K562 (cell line): Measurements from ENCODE around the gene TENT4A. TPM values are rescaled to one million over a fixed set of nuclear protein-coding genes. Genes with fewer than 3 reads are reported as not detected.

Experiments
- ATAC-seq: fragments of 200-7000 bp; cut with Tn5 transposase; 3 replicates; pipeline ENCODE4 v1.9.1; 2020; ENCODE audit warnings: moderate library complexity
- BruUV-seq: library from RNA; stranded (reverse); fragments of 400-500 nt; replicated peaks from 2 replicates; lab custom pipeline; 2021; lab: Mats Ljungman, UMichigan
- CTCF ChIA-PET: fragments of 300-600 bp; formaldehyde crosslinking; extraction: SDS; loops from one replicate; lab custom pipeline; 2021; ENCODE audit warnings: low intra/inter-chr PET ratio; lab: Yijun Ruan, JAX
- POLR2A ChIA-PET: fragments of 300-600, 350-650 bp; sonication (Branson Sonifier 250); formaldehyde crosslinking; extraction: SDS; loops from one replicate; lab custom pipeline; 2021; ENCODE audit warnings: antibody characterized with exemption, inconsistent platforms; lab: Yijun Ruan, JAX
- DNase-seq, 4 experiments: peaks; one replicate each; pipeline versions ENCODE4 v3.0.0 to v3.0.0-alpha.2; 2011 to 2018; ENCODE audit warnings: low spot score in 3 of 4, mixed read lengths in 3 of 4; ENCODE audit errors: extremely low read depth in 1 of 4
- FAIRE-seq: peaks from 2 replicates; lab custom pipeline; 2011; peaks lifted over from hg19 to GRCh38; lab: Jason Lieb, UNC
- H2AFZ ChIP-seq: 2 replicates; pipeline ENCODE4 v1.6.0; 2011; ENCODE audit warnings: low read depth, low read length, control low read depth, inconsistent platforms
- H3K27ac ChIP-seq: fragments of 200-600 bp; 3 replicates; pipeline ENCODE4 v1.8.0; 2011; ENCODE audit warnings: low read depth, mild to moderate bottlenecking, control low read depth, inconsistent platforms, low read length, moderate library complexity, mixed read lengths; ENCODE audit errors: extremely low read depth
- H3K27me3 ChIP-seq, 2 experiments: fragments of 300-600 bp in 1 of 2; 2 replicates in 1 of 2; 3 replicates in 1 of 2; pipeline versions ENCODE4 v1.6.0 to v1.8.0; 2011; ENCODE audit warnings: inconsistent platforms in 2 of 2, low read length in 2 of 2, mild to moderate bottlenecking in 1 of 2, mixed read lengths in 1 of 2, moderate library complexity in 1 of 2; ENCODE audit not compliant: control insufficient read depth in 2 of 2, insufficient read depth in 2 of 2
- H3K36me3 ChIP-seq: fragments of 300-600 bp; 3 replicates; pipeline ENCODE4 v1.8.0; 2011; ENCODE audit warnings: mild to moderate bottlenecking, low read length, inconsistent platforms; ENCODE audit not compliant: control insufficient read depth, insufficient read depth
- H3K4me1 ChIP-seq, 2 experiments: fragments of 200-600 bp in 1 of 2; replicated peaks in 1 of 2; 2 replicates in 1 of 2; 3 replicates in 1 of 2; pipeline versions ENCODE4 v1.5.1 to v1.8.0; 2011; ENCODE audit warnings: inconsistent platforms in 2 of 2, low read length in 2 of 2, mild to moderate bottlenecking in 1 of 2, mixed read lengths in 1 of 2, moderate library complexity in 1 of 2; ENCODE audit not compliant: control insufficient read depth in 2 of 2, insufficient read depth in 2 of 2
- H3K4me2 ChIP-seq: 2 replicates; pipeline ENCODE4 v1.6.1; 2011; ENCODE audit warnings: low read length, control low read depth, inconsistent platforms, mixed read lengths; ENCODE audit not compliant: insufficient read depth
- H3K4me3 ChIP-seq: fragments of 200-600 bp; sonication (generic), shearing (Covaris generic); 2 replicates; pipeline ENCODE4 v1.5.1; 2016; ENCODE audit warnings: control low read depth, inconsistent platforms
- H3K79me2 ChIP-seq: fragments of 200-600 bp; 3 replicates; pipeline ENCODE4 v1.8.0; 2011; ENCODE audit warnings: low read length, inconsistent platforms; ENCODE audit not compliant: control insufficient read depth, insufficient read depth
- H3K9ac ChIP-seq, 2 experiments: 2 replicates each; pipeline versions ENCODE4 v1.6.0 to v1.6.1; 2011; ENCODE audit warnings: low read depth in 2 of 2, low read length in 2 of 2, control low read depth in 1 of 2, inconsistent platforms in 1 of 2, mild to moderate bottlenecking in 1 of 2, mixed read lengths in 1 of 2; ENCODE audit not compliant: insufficient read depth in 1 of 2
- H3K9me1 ChIP-seq: one replicate; pipeline ENCODE4 v1.6.0; 2011; ENCODE audit warnings: inconsistent platforms, mild to moderate bottlenecking, low read length, moderate library complexity; ENCODE audit not compliant: control insufficient read depth, insufficient read depth
- H3K9me3 ChIP-seq: replicated peaks from 2 replicates; pipeline ENCODE4 v1.5.1; 2011; ENCODE audit warnings: low read depth, low read length, inconsistent platforms; ENCODE audit not compliant: control insufficient read depth, insufficient read depth
- H4K20me1 ChIP-seq: replicated peaks from 2 replicates; pipeline ENCODE4 v1.6.1; 2011; ENCODE audit warnings: low read length, inconsistent platforms, mixed read lengths; ENCODE audit not compliant: control insufficient read depth, insufficient read depth
- CREB1 ChIP-seq, 2 experiments: sonication (generic) in 1 of 2; formaldehyde crosslinking in 1 of 2; IDR thresholded peaks; 2 replicates each; pipeline versions ENCODE4 v1.6.1 to v1.8.0; 2012 to 2022; ENCODE audit warnings: inconsistent platforms in 1 of 2, mild to moderate bottlenecking in 1 of 2, missing genetic modification reagents in 1 of 2, moderate library complexity in 1 of 2
- CREB3 ChIP-seq: fragments of 450-650 bp; conservative IDR thresholded peaks from 2 replicates; pipeline ENCODE4 v1.6.1; 2016; ENCODE audit warnings: missing genetic modification characterization, low read depth, mild to moderate bottlenecking, missing compliant biosample characterization, moderate library complexity
- EP400 ChIP-seq: fragments of 450-650 bp; IDR thresholded peaks from 2 replicates; pipeline ENCODE4 v1.6.1; 2017; ENCODE audit warnings: antibody characterized with exemption, mild to moderate bottlenecking, moderate library complexity
- ETV6 ChIP-seq, 3 experiments: fragments of 150-350 bp in 1 of 3; sonication (generic) in 1 of 3; formaldehyde crosslinking in 1 of 3; IDR thresholded peaks; 2 replicates each; pipeline versions ENCODE4 v1.6.1 to v1.8.0; 2014 to 2022; ENCODE audit warnings: borderline replicate concordance in 2 of 3, low read depth in 2 of 3, antibody characterized with exemption in 1 of 3, low read length in 1 of 3, mild to moderate bottlenecking in 1 of 3, missing genetic modification reagents in 1 of 3
- PHF8 ChIP-seq: fragments of 200-600 bp; sonication (generic); IDR thresholded peaks from 2 replicates; pipeline ENCODE4 v1.6.1; 2012; ENCODE audit warnings: mixed run types, mild to moderate bottlenecking, inconsistent platforms, low read length, moderate library complexity, borderline replicate concordance
- WGBS: fragments of 100-300 bp; shearing (Covaris generic); methylation state at CpG from one replicate; pipeline ENCODE4 v1.1.6; 2016; ENCODE audit warnings: low coverage, mixed read lengths; ENCODE audit not compliant: insufficient coverage; ENCODE audit errors: missing lambda C conversion rate; 5-methylcytosine and 5-hydroxymethylcytosine counted together
- in situ Hi-C: fragments of 300-500 bp; cut with MboI; formaldehyde crosslinking; loops from 4 replicates; pipeline ENCODE4 v1.15.0; 2018; ENCODE audit warnings: inconsistent platforms, mixed read lengths
- intact Hi-C: fragments of 100-400 bp; cut with micrococcal nuclease; formaldehyde crosslinking; loops from 2 replicates; pipeline ENCODE4 v1.14.2; 2022
- polyA plus RNA-seq, 8 experiments: library from polyadenylated mRNA; depleted of rRNA in 4 of 8; stranded (reverse) in 5 of 8; unstranded in 3 of 8; fragments of >200 nt; fragmentation: Nextera tagmentation in 2 of 8; fragmentation: Illumina TruSeq in 1 of 8; extraction: Ambion mirVana in 2 of 8; extraction: Trizol in 1 of 8; gene quantifications; 2 replicates each; pipeline versions ENCODE4 v1.2.1 to v1.2.3, GENCODE V29; 2011 to 2014; ENCODE audit warnings: inconsistent platforms in 1 of 8, missing spikeins in 1 of 8
- total RNA-seq, 7 experiments: library from RNA; depleted of rRNA in 6 of 7; stranded (reverse); fragments of >200 nt in 6 of 7; fragmentation: Illumina TruSeq in 2 of 7; extraction: Trizol in 2 of 7; gene quantifications; 2 replicates each; pipeline versions ENCODE4 v1.2.1 to v1.2.3, GENCODE V29; 2011 to 2021; ENCODE audit warnings: low replicate concordance in 1 of 7

Gene TENT4A
- total and polyA plus RNA-seq, 9 of the 15 experiments (the other 6 are each of a cell fraction or from before 2014, with no cell fraction given): 1.3 to 27.3 (median 13.0) TPM

- no peak for FAIRE-seq
- WGBS: 87% methylated on average over 17 of the region's 17 CpGs
- CTCF ChIA-PET: no interaction called here
- no peak for DNase-seq
- H3K36me3 ChIP-seq: peaks cover 71% of the 10 kb centered on the region; the same call in 2 of the 3 replicates
- in situ Hi-C loops: loop anchor here (25.0 kb wide), 1 partner anchor 1241 kb away; no protein-coding TSS in a partner anchor
- no peak overlapping the region for H3K4me3 ChIP-seq
- H2AFZ ChIP-seq: no peak overlapping the region
- no peak overlapping the region for H3K4me2 ChIP-seq
- no peaks in the 10 kb centered on the region for H3K9me3 ChIP-seq
- no peak for TF ChIP-seq EP400
- no peak for TF ChIP-seq ETV6 (IDR thresholded peaks at IDR 0.05; ENCODE audit: borderline replicate concordance in 1 of 2, low read depth in 2 of 2, low read length in 1 of 2)
- TF ChIP-seq ETV6 (CRISPR knock-in tag; IDR thresholded peaks at IDR 0.05; ENCODE audit: borderline replicate concordance): no peak
- no peak for TF ChIP-seq PHF8
- TF ChIP-seq CREB1 (IDR thresholded peaks at IDR 0.05): no peak
- TF ChIP-seq CREB1 (CRISPR knock-in tag; IDR thresholded peaks at IDR 0.05): no peak
- no peak for TF ChIP-seq CREB3 (tag)
- H4K20me1 ChIP-seq: peaks cover 71% of the 10 kb centered on the region
- H3K79me2 ChIP-seq: peaks cover 97% of the 10 kb centered on the region
- no TSS peak for BruUV-seq
- no peaks in the 10 kb centered on the region for H3K27me3 ChIP-seq
- H3K9me1 ChIP-seq: peaks cover 11% of the 10 kb centered on the region
- ATAC-seq: peak; percentile 17; the same call in 2 of the 3 replicates
- H3K4me1 ChIP-seq: peaks cover 6 to 24% of the 10 kb centered on the region in 2 experiments; a peak in 4 of 5 replicates
- peak overlapping the region in 1 of 2 experiments; percentile 43; a peak in 1 of 4 replicates for H3K9ac ChIP-seq
- intact Hi-C loops: no loop called here
- POLR2A ChIA-PET: interaction anchor here (0.7 to 3.6 kb wide), 3 partner anchors 10 to 146 kb away, joined by 4 to 16 read pairs (median 4); no protein-coding TSS in a partner anchor
- no peak overlapping the region for H3K27ac ChIP-seq
These were observed 15.0 kb downstream of the TENT4A start for GRCh38 chr5:6728011-6728794.
